Stimulated activated CD4-positive, alpha-beta T cell treated with anti-CD3 and anti-CD28 coated beads, Interleukin-4, amount 100 ng/mL, for 1 hour (primary cell): Measurements from ENCODE around the gene SARS1.
"Not testable (repeated sequence)": the region's sequence is repeated elsewhere in the genome, so short reads cannot be mapped to it uniquely, and the experiment has no call there.

Experiments used
- DNase-seq: peaks from one replicate; pipeline ENCODE4 v3.0.0-alpha.2; 2020

SARS1 gene

GRCh38 chr1:109279615-109280278 lies 66.0 kb downstream of the SARS1 start:
- DNase-seq, result no peak

- DNase-seq, result no peak
These were observed 67.1 kb downstream of the SARS1 start for GRCh38 chr1:109280862-109281261.

GRCh38 chr1:109281680-109282496 lies 68.2 kb downstream of the SARS1 start:
- no peak for DNase-seq

- DNase-seq, result no peak
These were observed 68.8 kb downstream of the SARS1 start for GRCh38 chr1:109282497-109282951.

- peak; percentile 88 for DNase-seq
These were observed 69.4 kb downstream of the SARS1 start, which contains the start of gene PSRC1 for GRCh38 chr1:109282952-109283747. Gene PSRC1 (minus strand): TSS chr1:109283145.

GRCh38 chr1:109283748-109284600 lies 70.3 kb downstream of the SARS1 start:
- no peak for DNase-seq

- DNase-seq, result not testable (repeated sequence)
These were observed 73.0 kb downstream of the SARS1 start for GRCh38 chr1:109286762-109287161.
